ENCODE data around the gene CDC25C. TPM values are rescaled to one million over a fixed set of nuclear protein-coding genes. Genes with fewer than 3 reads are reported as not detected.

Gene CDC25C
- total and polyA plus RNA-seq, 9 of the 15 experiments (the other 6 are each of a cell fraction or from before 2014, with no cell fraction given): 19.1 to 63.7 (median 31.9) TPM

DNA sequence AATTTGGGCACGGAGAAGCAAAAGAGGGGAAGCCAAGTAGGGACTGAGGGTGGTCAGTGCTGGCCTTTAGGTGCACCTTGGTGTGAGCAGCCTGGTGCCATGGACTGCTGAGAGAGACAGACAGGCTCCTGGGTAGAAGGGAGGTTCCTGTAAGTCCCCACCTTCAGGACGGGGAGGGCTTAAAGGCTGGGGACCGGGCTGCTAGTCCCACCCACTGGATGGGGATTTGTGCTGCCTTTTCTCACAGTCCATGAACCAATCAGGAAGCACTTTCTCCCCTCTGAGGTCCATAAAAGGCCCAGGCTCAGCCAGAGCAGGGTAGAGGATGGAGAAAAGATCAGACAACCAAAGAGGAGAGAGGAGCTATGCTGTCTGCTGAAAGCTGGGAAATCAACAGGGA is 15.2 kb downstream of the CDC25C start:
- H3K4me3 ChIP-seq: no peak overlapping the region
- in situ Hi-C loops (cut with MboI): no loop called here
- ATAC-seq: peak; percentile 48
- TF ChIP-seq ETV5 (CRISPR knock-in tag; IDR thresholded peaks at IDR 0.05; ENCODE audit: low read depth): no peak
- TF ChIP-seq MTF1 (CRISPR knock-in tag; IDR thresholded peaks at IDR 0.05; ENCODE audit: borderline replicate concordance): no peak
- no peak for TF ChIP-seq ZBED1 (IDR thresholded peaks at IDR 0.05)
- no peak for TF ChIP-seq ZNF778 (CRISPR knock-in tag; IDR thresholded peaks at IDR 0.05)
- TF ChIP-seq GATAD2A (IDR thresholded peaks at IDR 0.05): no peak
- no peak for TF ChIP-seq SRSF3 (IDR thresholded peaks at IDR 0.05; ENCODE audit: insufficient read depth, low read length)
- no peak for TF ChIP-seq ZNF592 (IDR thresholded peaks at IDR 0.05)
- TF ChIP-seq, protein P1, sequence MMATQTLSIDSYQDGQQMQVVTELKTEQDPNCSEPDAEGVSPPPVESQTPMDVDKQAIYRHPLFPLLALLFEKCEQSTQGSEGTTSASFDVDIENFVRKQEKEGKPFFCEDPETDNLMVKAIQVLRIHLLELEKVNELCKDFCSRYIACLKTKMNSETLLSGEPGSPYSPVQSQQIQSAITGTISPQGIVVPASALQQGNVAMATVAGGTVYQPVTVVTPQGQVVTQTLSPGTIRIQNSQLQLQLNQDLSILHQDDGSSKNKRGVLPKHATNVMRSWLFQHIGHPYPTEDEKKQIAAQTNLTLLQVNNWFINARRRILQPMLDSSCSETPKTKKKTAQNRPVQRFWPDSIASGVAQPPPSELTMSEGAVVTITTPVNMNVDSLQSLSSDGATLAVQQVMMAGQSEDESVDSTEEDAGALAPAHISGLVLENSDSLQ (IDR thresholded peaks at IDR 0.05): no peak
- TF ChIP-seq E4F1 (CRISPR knock-in tag; IDR thresholded peaks at IDR 0.05; ENCODE audit: borderline replicate concordance): no peak
- no peak for TF ChIP-seq USF2 (CRISPR knock-in tag; IDR thresholded peaks at IDR 0.05)

More for the DNA sequence above, 15.2 kb downstream of the CDC25C start:
- Histone ChIP-seq H3K9me3 (replicated peaks; ENCODE audit: control insufficient read depth, insufficient read depth, low read depth, low read length) (no peaks in the 10 kb centered on the region), H3K9ac (ENCODE audit: insufficient read depth in 1 of 2, low read depth in 2 of 2, low read length in 2 of 2) (no peak overlapping the region), H3K4me2 (ENCODE audit: insufficient read depth, low read length) (no peak overlapping the region), H3K79me2 (ENCODE audit: control insufficient read depth, insufficient read depth, low read length) (no peaks in the 10 kb centered on the region), H4K20me1 (replicated peaks; ENCODE audit: control insufficient read depth, insufficient read depth, low read length) (no peaks in the 10 kb centered on the region), H2AFZ (ENCODE audit: low read depth, low read length) (no peak overlapping the region), H3K9me1 (ENCODE audit: control insufficient read depth, insufficient read depth, low read length) (no peaks in the 10 kb centered on the region), H3K4me1 (replicated peaks in 1 of 2; ENCODE audit: control insufficient read depth in 2 of 2, insufficient read depth in 2 of 2, low read length in 2 of 2) (no peaks in the 10 kb centered on the region), H3K36me3 (ENCODE audit: control insufficient read depth, insufficient read depth, low read length) (peaks cover 31% of the 10 kb centered on the region; the same call in 1 of the 3 replicates), H3K27ac (ENCODE audit: extremely low read depth, low read depth, low read length) (no peak overlapping the region), H3K27me3 (ENCODE audit: control insufficient read depth in 2 of 2, insufficient read depth in 2 of 2, low read length in 2 of 2) (no peaks in the 10 kb centered on the region)
- intact Hi-C loops (cut with micrococcal nuclease): no loop called here
- ChIA-PET POLR2A (interaction anchor here (0.6 to 6.8 kb wide), 8 partner anchors 10 to 608 kb away, joined by 3 to 31 read pairs (median 3); partner anchors contain the start of genes CDC25C and FAM53C), CTCF (ENCODE audit: low intra/inter-chr PET ratio) (no interaction called here)
- 69% methylated on average over 3 of the region's 3 CpGs for WGBS (ENCODE audit: insufficient coverage, low coverage, missing lambda C conversion rate)
- BruUV-seq (replicated peaks): no TSS peak
- FAIRE-seq (no peak), DNase-seq (ENCODE audit: extremely low read depth in 1 of 4, low spot score in 3 of 4) (no peak)

All from K562 (cell line).